GM06990 (cell line): ENCODE results near the gene HAPLN1.

ENCODE experiments used
- DNase-seq: peaks from one replicate; pipeline ENCODE4 v3.0.0-alpha.2; 2011; ENCODE audit not compliant: insufficient read length; ENCODE audit errors: extremely low read depth
- H3K27me3 ChIP-seq: replicated peaks from 2 replicates; pipeline ENCODE4 v1.6.0; 2011; ENCODE audit warnings: low read length; ENCODE audit not compliant: control insufficient read depth, insufficient read depth
- H3K36me3 ChIP-seq: 2 replicates; pipeline ENCODE4 v1.5.1; 2011; ENCODE audit warnings: low read length; ENCODE audit not compliant: control insufficient read depth, insufficient read depth
- H3K4me3 ChIP-seq: replicated peaks from 2 replicates; pipeline ENCODE4 v1.5.1; 2011; ENCODE audit warnings: low read depth, mild to moderate bottlenecking, control low read depth, low read length
- TF ChIP-seq, protein P1 (sequence below): IDR thresholded peaks from 2 replicates; pipeline ENCODE4 v1.5.1; 2011; ENCODE audit warnings: low read length, control low read depth, mild to moderate bottlenecking, inconsistent platforms; ENCODE audit not compliant: insufficient read depth, poor library complexity, severe bottlenecking

The HAPLN1 gene

DNA sequence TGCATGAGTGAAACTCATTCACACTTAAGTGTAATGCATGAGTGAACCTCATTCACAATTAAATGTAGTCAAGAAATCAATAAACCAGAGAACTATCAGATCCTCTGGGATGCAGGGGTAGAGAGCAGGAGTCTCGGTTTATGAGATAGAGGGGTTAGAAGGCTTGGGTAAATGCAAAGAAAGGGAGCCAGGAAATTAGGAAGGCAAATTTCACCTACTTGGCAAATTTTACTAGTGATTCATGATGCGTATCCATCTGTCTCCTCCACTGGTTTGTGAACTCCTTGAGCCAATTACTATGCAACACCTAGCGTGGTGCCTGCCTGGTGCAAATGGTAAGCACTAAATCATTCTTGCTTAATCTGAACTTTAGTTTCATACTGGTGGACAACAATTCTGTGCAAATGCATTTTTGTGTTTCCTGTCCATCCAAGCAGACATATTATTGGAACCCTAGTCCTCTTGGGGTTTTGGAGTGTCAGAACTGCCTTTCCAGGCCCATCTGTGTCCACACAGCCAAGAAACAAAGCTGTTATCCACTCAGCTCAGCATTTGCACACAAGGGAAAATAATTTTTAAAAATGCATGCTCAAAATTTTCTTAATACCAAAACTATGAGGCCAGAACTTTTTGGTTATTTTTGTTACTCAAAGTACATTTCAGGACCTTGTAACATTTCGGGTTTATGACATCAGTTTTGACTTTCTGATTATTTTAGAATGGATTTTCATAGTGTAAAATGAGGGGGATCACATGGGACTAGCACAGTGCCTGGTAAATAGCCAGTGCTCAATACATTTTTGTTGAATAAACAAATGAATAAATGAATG lies 5.2 kb downstream of the HAPLN1 start:
- H3K36me3 ChIP-seq, result no peaks in the 10 kb centered on the region
- H3K4me3 ChIP-seq, result no peak overlapping the region
- DNase-seq, result no peak
- TF ChIP-seq, protein P1, sequence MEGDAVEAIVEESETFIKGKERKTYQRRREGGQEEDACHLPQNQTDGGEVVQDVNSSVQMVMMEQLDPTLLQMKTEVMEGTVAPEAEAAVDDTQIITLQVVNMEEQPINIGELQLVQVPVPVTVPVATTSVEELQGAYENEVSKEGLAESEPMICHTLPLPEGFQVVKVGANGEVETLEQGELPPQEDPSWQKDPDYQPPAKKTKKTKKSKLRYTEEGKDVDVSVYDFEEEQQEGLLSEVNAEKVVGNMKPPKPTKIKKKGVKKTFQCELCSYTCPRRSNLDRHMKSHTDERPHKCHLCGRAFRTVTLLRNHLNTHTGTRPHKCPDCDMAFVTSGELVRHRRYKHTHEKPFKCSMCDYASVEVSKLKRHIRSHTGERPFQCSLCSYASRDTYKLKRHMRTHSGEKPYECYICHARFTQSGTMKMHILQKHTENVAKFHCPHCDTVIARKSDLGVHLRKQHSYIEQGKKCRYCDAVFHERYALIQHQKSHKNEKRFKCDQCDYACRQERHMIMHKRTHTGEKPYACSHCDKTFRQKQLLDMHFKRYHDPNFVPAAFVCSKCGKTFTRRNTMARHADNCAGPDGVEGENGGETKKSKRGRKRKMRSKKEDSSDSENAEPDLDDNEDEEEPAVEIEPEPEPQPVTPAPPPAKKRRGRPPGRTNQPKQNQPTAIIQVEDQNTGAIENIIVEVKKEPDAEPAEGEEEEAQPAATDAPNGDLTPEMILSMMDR, result no peak
- no peaks in the 10 kb centered on the region; the same call in 1 of the 2 replicates for H3K27me3 ChIP-seq

DNA sequence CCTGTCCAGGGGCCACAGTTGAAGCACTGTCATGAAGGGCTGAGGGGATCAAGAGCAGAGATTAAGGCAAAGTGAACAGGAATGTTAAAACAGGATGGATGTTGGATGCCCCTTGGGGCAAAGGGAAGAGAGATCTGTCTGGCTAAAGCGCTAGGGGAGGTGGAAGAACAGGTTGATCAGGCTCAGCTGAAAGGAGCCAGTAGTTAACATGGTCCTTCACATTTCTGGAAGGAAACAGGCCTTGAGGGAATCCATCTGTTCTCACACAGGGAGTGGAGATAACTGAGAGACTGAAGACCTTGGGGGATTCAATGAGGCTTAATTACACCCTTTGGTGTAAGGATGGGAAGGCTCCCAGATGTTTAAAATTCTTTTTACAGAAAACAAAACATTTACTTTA lies 5.8 kb downstream of the HAPLN1 start:
- no peak for DNase-seq
- H3K36me3 ChIP-seq, result no peaks in the 10 kb centered on the region
- TF ChIP-seq, protein P1, result no peak
- no peak overlapping the region for H3K4me3 ChIP-seq
- no peaks in the 10 kb centered on the region; the same call in 1 of the 2 replicates for H3K27me3 ChIP-seq

DNA sequence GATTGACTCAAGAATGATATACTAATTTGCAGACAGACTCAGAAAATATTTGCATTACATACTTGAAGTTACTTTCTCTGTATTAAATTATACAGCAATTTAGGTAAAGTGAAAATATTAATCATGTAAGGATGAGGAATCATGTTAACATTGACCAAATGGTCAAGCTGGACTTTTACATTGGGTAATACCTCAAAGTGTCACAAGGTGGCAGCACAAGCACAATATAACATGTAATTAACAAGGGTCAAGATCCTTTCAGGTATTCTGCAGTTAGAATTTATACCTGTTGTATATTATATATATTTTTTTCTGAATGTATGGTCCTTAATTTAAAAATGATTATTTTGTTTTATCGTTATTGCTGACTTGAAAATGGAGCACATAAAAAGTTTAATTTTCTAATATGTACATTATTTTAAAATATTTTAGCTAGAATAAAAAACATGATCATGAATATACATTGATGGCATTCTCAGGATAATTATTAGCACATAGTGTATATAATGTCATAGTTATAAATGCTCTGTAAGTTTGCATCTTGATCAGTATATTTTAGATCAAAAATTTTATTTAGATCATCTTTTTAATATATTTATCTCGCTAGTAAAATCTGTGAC lies 8.6 kb downstream of the HAPLN1 start:
- Histone ChIP-seq H3K36me3 (no peaks in the 10 kb centered on the region), H3K4me3 (no peak overlapping the region), H3K27me3 (no peaks in the 10 kb centered on the region; the same call in 1 of the 2 replicates)
- no peak for DNase-seq
- TF ChIP-seq, protein P1, result peak; percentile 47

DNA sequence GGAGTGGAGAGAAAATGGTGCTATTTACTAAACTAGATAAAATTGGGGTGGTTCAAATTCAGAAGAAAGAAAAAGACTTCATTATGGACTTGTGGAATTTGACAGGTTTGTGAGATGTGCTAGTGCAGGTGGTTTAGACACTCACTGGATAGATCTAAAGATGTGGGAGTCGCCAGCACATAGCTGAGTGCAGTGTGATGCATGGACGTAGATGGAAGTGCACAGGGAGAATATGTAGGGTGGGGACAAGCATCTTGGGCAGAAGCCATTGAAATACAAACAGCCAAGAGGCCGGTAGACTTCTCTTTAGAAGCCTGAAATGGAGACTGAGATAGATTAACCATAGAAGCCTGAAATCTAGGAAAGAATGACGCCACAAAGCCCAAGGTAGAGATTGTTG lies 10.7 kb downstream of the HAPLN1 start:
- H3K27me3 ChIP-seq, result no peaks in the 10 kb centered on the region; the same call in 1 of the 2 replicates
- no peak overlapping the region for H3K4me3 ChIP-seq
- DNase-seq, result no peak
- TF ChIP-seq, protein P1, result no peak
- no peaks in the 10 kb centered on the region for H3K36me3 ChIP-seq

DNA sequence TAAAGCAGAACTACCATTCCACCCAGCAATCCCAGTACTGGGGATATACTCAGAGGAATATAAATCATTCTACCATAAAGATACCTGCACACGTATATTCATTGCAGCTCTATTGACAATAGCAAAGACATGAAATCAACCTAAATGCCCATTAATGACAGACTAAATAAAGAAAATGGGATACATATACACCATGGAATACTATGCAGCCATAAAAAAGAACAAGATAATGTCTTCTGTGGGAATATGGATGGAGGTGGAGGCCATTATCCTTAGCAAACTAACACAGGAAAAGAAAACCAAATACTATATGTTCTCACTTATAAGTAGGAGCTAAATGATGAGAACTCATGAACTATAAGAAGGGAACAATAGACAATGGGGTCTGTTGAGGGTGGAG lies 12.5 kb downstream of the HAPLN1 start:
- TF ChIP-seq, protein P1, result no peak
- DNase-seq, result no peak
- Histone ChIP-seq H3K36me3 (no peaks in the 10 kb centered on the region), H3K27me3 (no peaks in the 10 kb centered on the region), H3K4me3 (no peak overlapping the region)
